GM23248 (cell line): Measurements from ENCODE around the gene NBPF4.

Source experiments
- EZH2 ChIP-seq: fragments of 200-600 bp; sonication (generic); IDR thresholded peaks from 2 replicates; pipeline ENCODE4 v1.6.1; 2018; ENCODE audit warnings: antibody characterized with exemption, mild to moderate bottlenecking; ENCODE audit not compliant: insufficient read depth, poor library complexity, severe bottlenecking
- EZH2phosphoT487 ChIP-seq: fragments of 200-600 bp; sonication (generic); IDR thresholded peaks from 2 replicates; pipeline ENCODE4 v1.6.1; 2018; ENCODE audit warnings: antibody characterized with exemption, moderate library complexity, mild to moderate bottlenecking, low read depth; ENCODE audit not compliant: insufficient read depth

- TF ChIP-seq EZH2phosphoT487 (no peak), EZH2 (no peak)
These were observed 42.2 kb downstream of the NBPF4 start for GRCh38 chr1:108201687-108202086.
